ENCODE data around the gene RCAN1. TPM values are rescaled to one million over a fixed set of nuclear protein-coding genes. Genes with fewer than 3 reads are reported as not detected.

The RCAN1 gene
- polyA plus RNA-seq, 1 donor: 41.1 TPM

GRCh38 chr21:34625030-34625593, 10.2 kb upstream of the RCAN1 start:
- H3K9me3 ChIP-seq (ENCODE audit: control insufficient read depth, low read depth, low read length): no peaks in the 10 kb centered on the region
- no peak overlapping the region for H3K4me3 ChIP-seq (ENCODE audit: low read length)
- H3K36me3 ChIP-seq (ENCODE audit: control insufficient read depth, insufficient read depth, low read length): no peaks in the 10 kb centered on the region
- peaks cover 2% of the 10 kb centered on the region for H3K27me3 ChIP-seq (ENCODE audit: control insufficient read depth, insufficient read depth, low read length)
- no peak overlapping the region for H3K27ac ChIP-seq (ENCODE audit: low read length)
- WGBS (ENCODE audit: insufficient coverage, low lambda C conversion rate): 89% methylated on average over 2 of the region's 6 CpGs
- DNase-seq: no peak
- H3K4me1 ChIP-seq (ENCODE audit: control insufficient read depth, insufficient read depth, low read length): peaks cover 3% of the 10 kb centered on the region

DNA sequence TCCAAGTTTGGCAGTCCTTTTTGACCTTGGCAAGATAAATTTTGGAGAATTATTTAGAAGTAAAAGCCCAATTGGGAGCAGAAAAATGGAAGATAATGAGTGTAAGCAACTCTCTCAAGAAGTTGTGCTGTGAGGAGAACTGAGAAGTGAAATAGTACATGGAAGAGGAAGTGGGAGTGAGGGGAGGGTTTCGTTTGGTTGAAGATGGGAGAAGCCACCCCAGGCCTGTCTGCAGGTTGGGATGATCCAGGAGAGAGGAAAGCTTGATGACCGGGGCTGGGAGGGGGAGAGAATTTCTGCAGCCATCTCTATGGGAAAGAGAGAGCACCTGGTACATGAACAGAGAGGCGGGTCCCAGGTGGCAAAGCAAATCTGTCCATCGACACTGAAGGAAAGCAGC, 8.6 kb upstream of the RCAN1 start:
- WGBS (ENCODE audit: insufficient coverage, low lambda C conversion rate): no CpG with 5 or more reads among the region's 4 CpGs

DNA sequence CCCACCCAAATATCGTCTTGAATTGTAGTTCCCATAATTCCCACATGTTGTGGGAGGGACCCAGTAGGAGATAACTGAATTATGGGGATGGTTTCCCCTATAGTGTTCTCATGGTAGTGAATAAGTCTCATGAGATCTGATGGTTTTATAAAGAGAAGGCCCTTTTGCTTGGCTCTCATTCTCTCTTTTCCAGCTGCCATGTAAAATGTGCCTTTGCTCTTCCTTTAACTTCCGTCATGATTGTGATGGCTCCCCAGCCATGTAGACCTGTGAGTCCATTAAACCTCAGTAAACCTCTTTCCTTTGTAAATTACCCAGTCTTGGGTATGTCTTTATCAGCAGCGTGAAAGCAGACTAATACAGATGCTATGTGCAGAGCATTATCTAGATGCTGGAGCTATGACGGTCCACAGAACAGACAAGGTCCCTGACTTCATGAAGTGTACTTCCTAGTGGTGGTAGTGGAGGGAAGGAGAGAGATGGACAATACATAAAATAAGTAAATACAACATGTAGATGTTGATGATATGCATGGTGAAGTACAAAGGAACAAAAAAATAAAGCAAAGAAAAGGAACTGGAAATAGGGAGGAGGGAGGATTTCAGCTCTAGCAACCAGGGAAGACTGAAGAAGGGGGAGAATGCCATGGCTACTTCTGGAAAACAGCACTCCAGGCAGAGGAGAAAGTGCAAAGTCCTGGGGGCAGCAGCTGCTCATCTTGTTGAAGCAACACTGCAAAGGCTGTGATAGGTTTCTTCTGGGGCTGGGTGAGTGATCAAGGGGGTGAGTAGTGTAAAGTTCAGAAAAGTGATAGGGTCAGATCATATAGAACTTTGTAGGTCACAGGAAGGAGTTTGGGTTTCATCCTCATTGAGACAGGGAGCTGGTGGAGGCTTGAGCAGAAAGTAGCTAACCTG, 6.8 kb upstream of the RCAN1 start:
- Histone ChIP-seq H3K9me3 (ENCODE audit: control insufficient read depth, low read depth, low read length) (no peaks in the 10 kb centered on the region), H3K27ac (ENCODE audit: low read length) (peak overlapping the region; percentile 26), H3K27me3 (ENCODE audit: control insufficient read depth, insufficient read depth, low read length) (peaks cover 2% of the 10 kb centered on the region), H3K36me3 (ENCODE audit: control insufficient read depth, insufficient read depth, low read length) (no peaks in the 10 kb centered on the region), H3K4me3 (ENCODE audit: low read length) (no peak overlapping the region), H3K4me1 (ENCODE audit: control insufficient read depth, insufficient read depth, low read length) (peaks cover 3% of the 10 kb centered on the region)
- WGBS (ENCODE audit: insufficient coverage, low lambda C conversion rate): 80% methylated on average over 2 of the region's 4 CpGs
- DNase-seq: peak; percentile 50 to 78

More for the DNA sequence above, 8.6 kb upstream of the RCAN1 start:
- Histone ChIP-seq H3K4me1 (ENCODE audit: control insufficient read depth, insufficient read depth, low read length) (peaks cover 3% of the 10 kb centered on the region), H3K27me3 (ENCODE audit: control insufficient read depth, insufficient read depth, low read length) (peaks cover 2% of the 10 kb centered on the region), H3K27ac (ENCODE audit: low read length) (no peak overlapping the region), H3K9me3 (ENCODE audit: control insufficient read depth, low read depth, low read length) (no peaks in the 10 kb centered on the region), H3K36me3 (ENCODE audit: control insufficient read depth, insufficient read depth, low read length) (no peaks in the 10 kb centered on the region), H3K4me3 (ENCODE audit: low read length) (no peak overlapping the region)
- DNase-seq: no peak

- Histone ChIP-seq H3K4me1 (ENCODE audit: control insufficient read depth, insufficient read depth, low read length) (peaks cover 3% of the 10 kb centered on the region), H3K4me3 (ENCODE audit: low read length) (no peak overlapping the region), H3K27ac (ENCODE audit: low read length) (no peak overlapping the region), H3K36me3 (ENCODE audit: control insufficient read depth, insufficient read depth, low read length) (no peaks in the 10 kb centered on the region), H3K9me3 (ENCODE audit: control insufficient read depth, low read depth, low read length) (no peaks in the 10 kb centered on the region), H3K27me3 (ENCODE audit: control insufficient read depth, insufficient read depth, low read length) (no peaks in the 10 kb centered on the region)
- WGBS (ENCODE audit: insufficient coverage, low lambda C conversion rate): 73% methylated on average over 3 of the region's 8 CpGs
- no peak for DNase-seq
Observed at GRCh38 chr21:34619841-34620665, 5.1 kb upstream of the RCAN1 start.

DNA sequence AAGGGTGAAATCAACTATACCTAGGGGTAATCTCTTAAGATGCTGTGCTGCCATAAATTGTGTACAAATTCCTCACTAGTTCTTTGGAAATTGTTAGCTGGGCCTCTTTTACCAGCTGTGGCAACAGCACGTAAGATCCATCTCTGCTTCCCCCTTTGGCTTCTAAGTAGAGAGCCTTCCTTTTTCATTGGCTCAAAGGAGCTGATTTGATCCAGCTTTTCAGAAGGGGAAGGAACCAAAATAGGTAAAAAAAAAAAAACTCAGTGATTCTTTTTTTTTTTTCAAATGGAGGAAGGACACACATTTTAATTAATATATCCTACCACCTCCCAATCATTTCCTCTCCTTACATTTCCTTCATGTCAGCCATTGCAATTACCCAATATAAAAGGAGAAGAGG, 4.0 kb upstream of the RCAN1 start:
- no peak overlapping the region for H3K4me3 ChIP-seq (ENCODE audit: low read length)
- peaks cover 5% of the 10 kb centered on the region for H3K4me1 ChIP-seq (ENCODE audit: control insufficient read depth, insufficient read depth, low read length)
- no peaks in the 10 kb centered on the region for H3K9me3 ChIP-seq (ENCODE audit: control insufficient read depth, low read depth, low read length)
- no peaks in the 10 kb centered on the region for H3K36me3 ChIP-seq (ENCODE audit: control insufficient read depth, insufficient read depth, low read length)
- no peak for DNase-seq
- no peak overlapping the region for H3K27ac ChIP-seq (ENCODE audit: low read length)
- 83% methylated on average over 1 of the region's 1 CpG for WGBS (ENCODE audit: insufficient coverage, low lambda C conversion rate)
- no peaks in the 10 kb centered on the region for H3K27me3 ChIP-seq (ENCODE audit: control insufficient read depth, insufficient read depth, low read length)

- Histone ChIP-seq H3K27ac (ENCODE audit: low read length) (no peak overlapping the region), H3K9me3 (ENCODE audit: control insufficient read depth, low read depth, low read length) (no peaks in the 10 kb centered on the region), H3K4me1 (ENCODE audit: control insufficient read depth, insufficient read depth, low read length) (peaks cover 5% of the 10 kb centered on the region), H3K4me3 (ENCODE audit: low read length) (no peak overlapping the region), H3K27me3 (ENCODE audit: control insufficient read depth, insufficient read depth, low read length) (no peaks in the 10 kb centered on the region), H3K36me3 (ENCODE audit: control insufficient read depth, insufficient read depth, low read length) (no peaks in the 10 kb centered on the region)
- no peak for DNase-seq
- WGBS (ENCODE audit: insufficient coverage, low lambda C conversion rate): 100% methylated on average over 1 of the region's 8 CpGs
Observed at GRCh38 chr21:34617753-34618339, 2.9 kb upstream of the RCAN1 start.

DNA sequence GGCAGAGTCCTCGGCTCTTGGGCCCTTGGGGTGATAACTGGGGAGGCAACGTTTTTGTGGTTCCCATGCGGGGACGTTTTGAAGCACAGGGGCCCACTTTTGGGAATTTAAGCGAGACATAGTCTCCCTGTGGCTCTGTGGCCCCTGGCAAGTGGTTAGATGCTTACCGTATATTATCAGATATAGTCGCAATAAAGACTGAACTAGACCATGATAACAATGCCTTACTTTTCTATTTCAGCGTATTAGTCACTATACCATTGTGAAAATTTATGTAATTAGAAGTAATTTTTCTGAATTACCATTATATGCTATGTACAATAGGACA, 538 bp upstream of the RCAN1 start:
- H3K27me3 ChIP-seq (ENCODE audit: control insufficient read depth, insufficient read depth, low read length): no peaks in the 10 kb centered on the region
- H3K36me3 ChIP-seq (ENCODE audit: control insufficient read depth, insufficient read depth, low read length): no peaks in the 10 kb centered on the region
- peak overlapping the region; percentile 35 for H3K4me3 ChIP-seq (ENCODE audit: low read length)
- no CpG with 5 or more reads among the region's 8 CpGs for WGBS (ENCODE audit: insufficient coverage, low lambda C conversion rate)
- peak overlapping the region; percentile 54 for H3K27ac ChIP-seq (ENCODE audit: low read length)
- H3K9me3 ChIP-seq (ENCODE audit: control insufficient read depth, low read depth, low read length): no peaks in the 10 kb centered on the region
- no peak for DNase-seq
- H3K4me1 ChIP-seq (ENCODE audit: control insufficient read depth, insufficient read depth, low read length): peaks cover 3% of the 10 kb centered on the region

GRCh38 chr21:34613679-34614627, 960 bp downstream of the RCAN1 start:
- 6% methylated on average over 3 of the region's 43 CpGs for WGBS (ENCODE audit: insufficient coverage, low lambda C conversion rate)

GRCh38 chr21:34612557-34612956, 2.4 kb downstream of the RCAN1 start:
- Histone ChIP-seq H3K27ac (ENCODE audit: low read length) (no peak overlapping the region), H3K4me1 (ENCODE audit: control insufficient read depth, insufficient read depth, low read length) (peaks cover 3% of the 10 kb centered on the region), H3K4me3 (ENCODE audit: low read length) (no peak overlapping the region), H3K9me3 (ENCODE audit: control insufficient read depth, low read depth, low read length) (no peaks in the 10 kb centered on the region), H3K36me3 (ENCODE audit: control insufficient read depth, insufficient read depth, low read length) (no peaks in the 10 kb centered on the region), H3K27me3 (ENCODE audit: control insufficient read depth, insufficient read depth, low read length) (no peaks in the 10 kb centered on the region)
- WGBS (ENCODE audit: insufficient coverage, low lambda C conversion rate): 100% methylated on average over 1 of the region's 2 CpGs
- DNase-seq: no peak

More at GRCh38 chr21:34613679-34614627, 960 bp downstream of the RCAN1 start:
- H3K36me3 ChIP-seq (ENCODE audit: control insufficient read depth, insufficient read depth, low read length): no peaks in the 10 kb centered on the region
- H3K4me3 ChIP-seq (ENCODE audit: low read length): peak overlapping the region; percentile 53
- peaks cover 3% of the 10 kb centered on the region for H3K4me1 ChIP-seq (ENCODE audit: control insufficient read depth, insufficient read depth, low read length)
- H3K9me3 ChIP-seq (ENCODE audit: control insufficient read depth, low read depth, low read length): no peaks in the 10 kb centered on the region
- peak in 1 of 2 donors; percentile 43 for DNase-seq
- H3K27me3 ChIP-seq (ENCODE audit: control insufficient read depth, insufficient read depth, low read length): no peaks in the 10 kb centered on the region
- no peak overlapping the region for H3K27ac ChIP-seq (ENCODE audit: low read length)
